Activated naive CD4-positive, alpha-beta T cell treated with anti-CD3 and anti-CD28 coated beads, Interleukin-2, amount 10 ng/mL, durations not matched to agents 7 days and 5 days (primary cell): Measurements from ENCODE around the gene SECISBP2L.
A peak's percentile ranks its signal among the peaks of the same experiment; 100 is the strongest.
"Not testable (repeated sequence)": the region's sequence is repeated elsewhere in the genome, so short reads cannot be mapped to it uniquely, and the experiment has no call there.

Experiments
- CTCF ChIA-PET: fragments of 350-600 bp; sonication (Branson Sonifier 250); formaldehyde crosslinking; loops from one replicate; lab custom pipeline; 2021; ENCODE audit warnings: antibody characterized with exemption; lab: Charles Lee
- DNase-seq: peaks from one replicate; pipeline ENCODE4 v3.0.0-alpha.2; 2020
- H3K27ac Mint-ChIP-seq: one replicate; pipeline ENCODE4 v1.8.0; 2021; ENCODE audit warnings: mild to moderate bottlenecking, moderate library complexity, mixed read lengths
- H3K27me3 Mint-ChIP-seq: one replicate; pipeline ENCODE4 v1.8.0; 2021; ENCODE audit warnings: mild to moderate bottlenecking, mixed read lengths
- H3K36me3 Mint-ChIP-seq: one replicate; pipeline ENCODE4 v1.8.0; 2021; ENCODE audit warnings: mixed read lengths
- H3K4me1 Mint-ChIP-seq: one replicate; pipeline ENCODE4 v1.8.0; 2021; ENCODE audit warnings: mixed read lengths
- H3K4me3 Mint-ChIP-seq: one replicate; pipeline ENCODE4 v1.8.0; 2021; ENCODE audit warnings: mild to moderate bottlenecking, moderate library complexity, mixed read lengths
- H3K9me3 Mint-ChIP-seq: one replicate; pipeline ENCODE4 v1.8.0; 2021; ENCODE audit warnings: mixed read lengths

The SECISBP2L gene

GRCh38 chr15:49046220-49047102 is at the start of gene SECISBP2L:
Gene SECISBP2L (minus strand): TSS chr15:49046446. CDS start chr15:49046299, 147 bp downstream.
- CTCF ChIA-PET: interaction anchor here (1.1 to 1.8 kb wide), 3 partner anchors 62 to 71 kb away, joined by 4 read pairs; no protein-coding TSS in a partner anchor
- Mint-ChIP-seq H3K27me3 (peaks cover 11% of the 10 kb centered on the region), H3K9me3 (no peaks in the 10 kb centered on the region), H3K27ac (peak within 1 kb of the TSS; percentile 87), H3K4me3 (peak within 1 kb of the TSS; percentile 95), H3K36me3 (peaks cover 6% of the 10 kb centered on the region), H3K4me1 (peaks cover 22% of the 10 kb centered on the region)
- DNase-seq: peak; percentile 95

- CTCF ChIA-PET: no interaction called here
- Mint-ChIP-seq H3K27me3 (no peaks in the 10 kb centered on the region), H3K4me1 (no peaks in the 10 kb centered on the region), H3K36me3 (peaks cover 8% of the 10 kb centered on the region), H3K9me3 (no peaks in the 10 kb centered on the region), H3K27ac (no peak overlapping the region), H3K4me3 (no peak overlapping the region)
- no peak for DNase-seq
Measured at GRCh38 chr15:49094923-49095322, 48.7 kb upstream of the SECISBP2L start.

- no peak overlapping the region for H3K27ac Mint-ChIP-seq
- CTCF ChIA-PET: interaction anchor here (1.2 kb wide), 1 partner anchor 231 kb away, joined by 3 read pairs; no protein-coding TSS in a partner anchor
- H3K9me3 Mint-ChIP-seq: no peaks in the 10 kb centered on the region
- H3K27me3 Mint-ChIP-seq: no peaks in the 10 kb centered on the region
- DNase-seq: no peak
- peaks cover 5% of the 10 kb centered on the region for H3K36me3 Mint-ChIP-seq
- H3K4me1 Mint-ChIP-seq: no peaks in the 10 kb centered on the region
- no peak overlapping the region for H3K4me3 Mint-ChIP-seq
Measured at GRCh38 chr15:49093252-49094105, 47.2 kb upstream of the SECISBP2L start.

GRCh38 chr15:49088996-49089395 is 42.8 kb upstream of the SECISBP2L start:
- DNase-seq: no peak
- H3K4me1 Mint-ChIP-seq: no peaks in the 10 kb centered on the region
- H3K9me3 Mint-ChIP-seq: no peaks in the 10 kb centered on the region
- no peaks in the 10 kb centered on the region for H3K27me3 Mint-ChIP-seq
- no peak overlapping the region for H3K27ac Mint-ChIP-seq
- CTCF ChIA-PET: no interaction called here
- no peaks in the 10 kb centered on the region for H3K36me3 Mint-ChIP-seq
- H3K4me3 Mint-ChIP-seq: no peak overlapping the region

GRCh38 chr15:49085696-49086459 is 39.6 kb upstream of the SECISBP2L start:
- DNase-seq: no peak
- no peaks in the 10 kb centered on the region for H3K27me3 Mint-ChIP-seq
- no peaks in the 10 kb centered on the region for H3K4me1 Mint-ChIP-seq
- H3K9me3 Mint-ChIP-seq: no peaks in the 10 kb centered on the region
- H3K36me3 Mint-ChIP-seq: no peaks in the 10 kb centered on the region
- no peak overlapping the region for H3K27ac Mint-ChIP-seq
- CTCF ChIA-PET: interaction anchor here (1.0 kb wide), 1 partner anchor 30 kb away, joined by 3 read pairs; no protein-coding TSS in a partner anchor
- no peak overlapping the region for H3K4me3 Mint-ChIP-seq

- no peak for DNase-seq
- peaks cover 10% of the 10 kb centered on the region for H3K27me3 Mint-ChIP-seq
- no peak overlapping the region for H3K4me3 Mint-ChIP-seq
- H3K36me3 Mint-ChIP-seq: no peaks in the 10 kb centered on the region
- H3K27ac Mint-ChIP-seq: no peak overlapping the region
- CTCF ChIA-PET: interaction anchor here (0.6 kb wide), 1 partner anchor 39 kb away, joined by 3 read pairs; no protein-coding TSS in a partner anchor
- H3K9me3 Mint-ChIP-seq: no peaks in the 10 kb centered on the region
- no peaks in the 10 kb centered on the region for H3K4me1 Mint-ChIP-seq
Measured at GRCh38 chr15:49084285-49084570, 38.0 kb upstream of the SECISBP2L start.

GRCh38 chr15:49083401-49084284 is 37.4 kb upstream of the SECISBP2L start:
- no peak overlapping the region for H3K4me3 Mint-ChIP-seq
- H3K9me3 Mint-ChIP-seq: no peaks in the 10 kb centered on the region
- CTCF ChIA-PET: interaction anchor here (0.6 to 0.8 kb wide), 2 partner anchors 39 to 244 kb away, joined by 3 read pairs; no protein-coding TSS in a partner anchor
- H3K4me1 Mint-ChIP-seq: no peaks in the 10 kb centered on the region
- no peak for DNase-seq
- peaks cover 10% of the 10 kb centered on the region for H3K27me3 Mint-ChIP-seq
- no peak overlapping the region for H3K27ac Mint-ChIP-seq
- no peaks in the 10 kb centered on the region for H3K36me3 Mint-ChIP-seq

GRCh38 chr15:49082960-49083359 is 36.7 kb upstream of the SECISBP2L start:
- peaks cover 10% of the 10 kb centered on the region for H3K27me3 Mint-ChIP-seq
- H3K4me1 Mint-ChIP-seq: no peaks in the 10 kb centered on the region
- no peak overlapping the region for H3K27ac Mint-ChIP-seq
- no peaks in the 10 kb centered on the region for H3K9me3 Mint-ChIP-seq
- H3K36me3 Mint-ChIP-seq: no peaks in the 10 kb centered on the region
- no peak overlapping the region for H3K4me3 Mint-ChIP-seq
- CTCF ChIA-PET: interaction anchor here (0.8 kb wide), 1 partner anchor 243 kb away, joined by 3 read pairs; no protein-coding TSS in a partner anchor
- DNase-seq: no peak

GRCh38 chr15:49079340-49080039 is 33.2 kb upstream of the SECISBP2L start:
- no peak overlapping the region for H3K4me3 Mint-ChIP-seq
- H3K27ac Mint-ChIP-seq: no peak overlapping the region
- DNase-seq: no peak
- peaks cover 10% of the 10 kb centered on the region for H3K27me3 Mint-ChIP-seq
- no peaks in the 10 kb centered on the region for H3K36me3 Mint-ChIP-seq
- H3K9me3 Mint-ChIP-seq: no peaks in the 10 kb centered on the region
- H3K4me1 Mint-ChIP-seq: no peaks in the 10 kb centered on the region
- CTCF ChIA-PET: no interaction called here

GRCh38 chr15:49075881-49076280 is 29.6 kb upstream of the SECISBP2L start:
- peaks cover 10% of the 10 kb centered on the region for H3K27me3 Mint-ChIP-seq
- no peak overlapping the region for H3K27ac Mint-ChIP-seq
- CTCF ChIA-PET: no interaction called here

GRCh38 chr15:49074589-49075287 is 28.5 kb upstream of the SECISBP2L start:
- H3K4me3 Mint-ChIP-seq, H3K27ac Mint-ChIP-seq, H3K4me1 Mint-ChIP-seq, H3K9me3 Mint-ChIP-seq, DNase-seq, H3K36me3 Mint-ChIP-seq, H3K27me3 Mint-ChIP-seq, CTCF ChIA-PET: not testable (repeated sequence)

More at GRCh38 chr15:49075881-49076280, 29.6 kb upstream of the SECISBP2L start:
- no peaks in the 10 kb centered on the region for H3K36me3 Mint-ChIP-seq
- H3K4me3 Mint-ChIP-seq: no peak overlapping the region
- no peaks in the 10 kb centered on the region for H3K9me3 Mint-ChIP-seq
- H3K4me1 Mint-ChIP-seq: no peaks in the 10 kb centered on the region
- DNase-seq: no peak

GRCh38 chr15:49066372-49066771 is 20.1 kb upstream of the SECISBP2L start:
- H3K4me3 Mint-ChIP-seq: no peak overlapping the region
- H3K27ac Mint-ChIP-seq: no peak overlapping the region
- H3K4me1 Mint-ChIP-seq: peaks cover 7% of the 10 kb centered on the region
- no peaks in the 10 kb centered on the region for H3K9me3 Mint-ChIP-seq
- CTCF ChIA-PET: no interaction called here
- H3K36me3 Mint-ChIP-seq: no peaks in the 10 kb centered on the region
- DNase-seq: no peak
- no peaks in the 10 kb centered on the region for H3K27me3 Mint-ChIP-seq
